Fibroblast of mammary gland (primary cell): ENCODE data around the gene FAM227A.
A peak's percentile ranks its signal among the peaks of the same experiment; 100 is the strongest.

Experiments
- DNase-seq: peaks from one replicate; pipeline ENCODE4 v3.0.0-alpha.2; 2010; ENCODE audit warnings: low read depth
- H3K4me3 ChIP-seq: 2 replicates; pipeline ENCODE4 v1.5.1; 2011; ENCODE audit warnings: low read depth, mild to moderate bottlenecking, low read length, moderate library complexity; ENCODE audit not compliant: control insufficient read depth
- TF ChIP-seq, protein P1 (sequence below): conservative IDR thresholded peaks from 2 replicates; pipeline ENCODE4 v1.5.1; 2011; ENCODE audit warnings: low read depth, low read length, inconsistent platforms; ENCODE audit not compliant: control insufficient read depth, insufficient read depth

FAM227A gene

DNA sequence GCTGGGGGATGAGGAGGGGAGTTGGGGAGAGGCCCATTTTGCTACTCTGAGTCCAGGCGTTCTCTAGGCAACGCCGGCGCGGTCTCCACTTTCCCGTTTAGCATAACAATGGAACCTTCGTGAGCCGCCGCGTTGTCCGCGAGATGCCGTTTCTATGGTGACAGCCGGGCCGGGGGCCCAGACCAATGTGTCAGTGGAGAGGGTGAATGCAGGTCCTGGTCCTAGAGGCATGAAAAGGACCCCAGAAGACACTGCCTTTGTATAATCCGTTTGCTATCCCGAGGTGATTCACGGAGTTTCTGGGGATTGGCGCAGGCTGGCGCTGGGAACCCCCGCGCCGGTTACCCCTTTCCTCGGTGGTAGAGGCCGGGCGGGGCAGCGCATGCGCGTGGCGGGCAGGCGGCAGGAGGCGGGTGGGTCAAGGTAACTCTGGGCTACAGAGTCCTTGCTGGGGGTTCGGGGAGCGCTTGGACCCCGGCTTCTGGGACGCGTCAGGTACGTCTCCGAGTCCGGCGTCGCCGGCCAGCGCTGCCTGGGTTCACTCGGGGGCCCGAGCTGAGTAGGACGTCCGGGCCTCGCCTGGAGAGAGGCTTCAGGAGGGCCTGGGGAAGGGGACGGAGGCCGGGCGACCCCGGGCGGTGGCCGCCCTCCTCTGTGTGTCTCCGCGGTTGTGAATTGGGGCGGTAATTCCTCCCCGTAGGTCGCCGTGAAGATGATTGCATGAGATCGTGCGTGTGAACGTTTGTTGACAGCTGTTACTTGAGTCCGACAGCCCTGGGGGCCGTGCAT lies at the start of gene FAM227A, which contains the start of gene CBY1:
Gene FAM227A, minus strand, starts transcription at position 137 of the 789 bp plus-strand sequence. CDS start 6,224 bp downstream, outside the sequence.
Gene CBY1, plus strand, starts transcription at position 383 of the 789 bp plus-strand sequence. CDS start 11,417 bp downstream, outside the sequence.
- DNase-seq, result peak; percentile 72
- TF ChIP-seq, protein P1, sequence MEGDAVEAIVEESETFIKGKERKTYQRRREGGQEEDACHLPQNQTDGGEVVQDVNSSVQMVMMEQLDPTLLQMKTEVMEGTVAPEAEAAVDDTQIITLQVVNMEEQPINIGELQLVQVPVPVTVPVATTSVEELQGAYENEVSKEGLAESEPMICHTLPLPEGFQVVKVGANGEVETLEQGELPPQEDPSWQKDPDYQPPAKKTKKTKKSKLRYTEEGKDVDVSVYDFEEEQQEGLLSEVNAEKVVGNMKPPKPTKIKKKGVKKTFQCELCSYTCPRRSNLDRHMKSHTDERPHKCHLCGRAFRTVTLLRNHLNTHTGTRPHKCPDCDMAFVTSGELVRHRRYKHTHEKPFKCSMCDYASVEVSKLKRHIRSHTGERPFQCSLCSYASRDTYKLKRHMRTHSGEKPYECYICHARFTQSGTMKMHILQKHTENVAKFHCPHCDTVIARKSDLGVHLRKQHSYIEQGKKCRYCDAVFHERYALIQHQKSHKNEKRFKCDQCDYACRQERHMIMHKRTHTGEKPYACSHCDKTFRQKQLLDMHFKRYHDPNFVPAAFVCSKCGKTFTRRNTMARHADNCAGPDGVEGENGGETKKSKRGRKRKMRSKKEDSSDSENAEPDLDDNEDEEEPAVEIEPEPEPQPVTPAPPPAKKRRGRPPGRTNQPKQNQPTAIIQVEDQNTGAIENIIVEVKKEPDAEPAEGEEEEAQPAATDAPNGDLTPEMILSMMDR, result no peak
- peak within 1 kb of the TSS; percentile 91 for H3K4me3 ChIP-seq

DNA sequence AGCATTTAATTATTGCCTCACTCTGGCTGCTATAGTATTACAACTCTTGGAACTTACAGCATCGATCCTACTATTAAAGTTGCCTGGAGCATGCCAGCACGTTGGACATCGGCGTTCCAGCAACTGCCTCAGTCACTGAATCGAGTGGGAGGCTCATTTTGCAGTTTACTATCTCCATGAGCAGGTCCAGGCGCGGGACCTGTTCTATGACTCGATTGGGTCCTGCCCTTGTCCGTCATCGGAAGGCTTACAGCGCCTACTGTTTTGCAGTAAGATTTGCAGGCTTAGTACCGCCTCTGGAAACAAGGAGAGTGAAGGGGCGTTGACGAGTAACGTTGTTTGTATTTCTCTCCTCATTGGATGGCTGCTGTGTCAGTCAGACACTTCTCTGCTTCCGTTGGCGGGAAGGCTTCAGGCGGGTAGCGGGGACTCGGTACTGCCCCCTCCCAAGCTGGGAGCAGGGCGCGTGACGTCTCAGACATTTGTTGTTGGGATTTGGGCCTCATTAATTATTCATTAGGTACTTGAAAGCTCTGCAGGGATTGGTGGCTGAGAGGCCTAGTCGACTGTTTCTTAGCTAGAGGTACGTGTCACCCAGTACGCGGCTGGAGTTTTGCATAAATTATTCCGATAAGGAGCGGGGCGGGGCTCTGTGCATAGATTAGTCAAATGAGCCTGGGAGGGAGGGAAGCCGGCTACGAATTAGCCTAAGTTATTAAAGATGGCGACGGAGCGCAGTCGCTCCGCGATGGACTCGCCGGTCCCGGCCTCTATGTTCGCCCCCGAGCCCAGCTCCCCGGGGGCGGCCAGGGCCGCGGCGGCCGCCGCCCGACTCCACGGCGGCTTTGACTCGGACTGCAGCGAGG lies 49.3 kb upstream of the FAM227A start, which contains the start of gene GTPBP1:
Gene GTPBP1, plus strand, starts transcription at position 710 of the 866 bp plus-strand sequence. Its CDS starts 12 bp downstream, at position 722.
- TF ChIP-seq, protein P1, result no peak
- DNase-seq, result peak; percentile 100
- peak within 1 kb of the TSS; percentile 70 for H3K4me3 ChIP-seq

DNA sequence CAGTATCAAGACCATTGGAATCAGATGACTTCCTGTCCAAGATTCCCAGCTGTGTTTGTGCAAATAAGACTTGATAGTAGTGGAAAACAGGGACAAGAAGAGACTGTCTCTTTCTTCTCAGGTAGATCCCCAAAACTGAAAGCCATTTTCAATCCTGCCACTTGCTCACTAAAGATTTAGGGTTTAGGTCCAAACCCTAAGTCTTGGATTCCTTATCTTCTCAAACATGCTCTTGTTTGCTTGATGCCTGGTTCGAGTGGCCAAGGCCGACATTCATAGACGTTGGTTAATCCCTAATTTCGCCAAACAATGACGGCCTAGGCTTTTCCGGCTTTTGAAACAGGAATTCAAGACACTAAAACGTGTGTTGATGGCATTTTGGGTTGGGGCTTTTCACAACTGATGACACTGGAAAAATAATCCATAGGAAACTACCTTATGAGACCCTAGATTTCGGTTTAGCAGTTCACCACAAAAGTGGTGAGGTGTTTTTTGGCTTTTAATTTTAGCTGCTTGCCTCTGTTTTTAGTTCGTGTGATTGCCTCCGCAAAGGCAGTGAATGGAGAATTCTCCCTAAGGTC lies 48.6 kb upstream of the FAM227A start:
- no peak for DNase-seq

DNA sequence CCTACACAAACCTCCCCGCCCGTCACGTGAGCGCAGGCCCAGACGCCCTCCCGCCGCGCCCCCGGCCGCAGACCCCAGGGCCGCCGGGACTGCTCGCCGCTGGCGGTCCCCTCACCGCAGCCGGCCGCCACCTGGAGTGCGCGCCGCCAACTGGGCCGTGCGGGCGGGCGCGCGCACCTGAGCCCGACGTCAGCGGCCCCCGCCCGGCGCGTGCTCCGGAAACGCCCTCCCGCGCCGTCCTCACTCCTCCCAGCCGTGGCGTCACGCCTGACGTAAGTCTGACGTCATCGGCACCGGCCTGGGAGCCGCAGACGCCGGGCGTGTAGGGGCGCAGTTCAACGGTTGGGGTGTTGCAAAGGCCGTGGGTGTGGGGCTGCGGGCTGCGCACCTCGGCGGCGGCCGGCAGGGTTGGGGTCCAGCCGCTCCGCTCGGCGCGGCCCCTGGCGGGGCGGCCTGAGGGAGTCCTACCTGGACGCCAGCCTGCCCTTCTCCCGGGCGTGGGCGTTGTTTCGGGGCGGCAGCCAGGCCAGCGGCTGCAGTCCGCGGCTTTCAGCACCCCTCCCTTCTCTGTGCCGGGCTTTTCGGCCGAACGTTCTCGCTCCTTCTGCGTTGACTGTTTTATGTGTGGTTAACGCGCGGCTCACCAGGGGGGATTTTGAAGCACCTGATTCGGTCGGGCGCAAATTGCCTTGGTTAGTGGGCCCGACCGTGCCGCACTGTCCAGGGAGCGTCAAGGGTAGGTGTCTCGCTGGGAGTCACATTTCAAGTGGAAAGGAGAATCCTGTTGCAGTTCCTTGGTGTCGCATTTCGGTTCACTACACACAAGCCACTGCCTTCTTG lies 44.8 kb upstream of the FAM227A start, which contains the start of gene JOSD1:
Gene JOSD1, minus strand, starts transcription at position 155 of the 840 bp plus-strand sequence. CDS start 956 bp downstream, outside the sequence.
- peak; percentile 92 for DNase-seq
- TF ChIP-seq, protein P1, result no peak
- H3K4me3 ChIP-seq, result peak within 1 kb of the TSS; percentile 79

More for the DNA sequence above, 48.6 kb upstream of the FAM227A start:
- H3K4me3 ChIP-seq, result peak overlapping the region; percentile 47
- TF ChIP-seq, protein P1, result no peak

DNA sequence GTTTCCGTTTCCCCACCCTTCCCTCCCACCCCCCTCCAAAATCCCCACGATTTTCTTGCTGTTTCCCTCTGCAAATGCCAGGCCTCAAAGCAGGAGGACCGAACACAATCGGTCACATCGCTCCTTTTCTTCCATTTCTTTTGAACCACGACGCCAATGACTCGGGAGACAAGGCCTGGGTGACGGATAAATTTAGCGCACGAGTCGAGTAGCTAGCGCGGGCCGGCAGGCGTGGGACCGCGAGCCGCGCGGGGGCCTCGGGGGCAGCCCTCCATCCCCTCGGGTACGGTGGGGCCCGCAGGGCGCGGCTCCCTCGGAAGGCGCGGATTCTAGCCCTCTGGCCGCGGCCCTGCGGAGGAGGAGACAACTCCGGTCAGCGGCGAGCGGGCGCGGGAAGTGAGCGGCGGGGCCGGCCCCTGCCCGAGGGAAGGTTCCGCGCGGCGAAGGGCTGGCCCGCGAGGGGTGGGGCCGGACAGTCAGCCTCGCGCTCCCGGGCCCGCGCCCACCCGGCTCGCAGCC lies 44.1 kb upstream of the FAM227A start:
- peak overlapping the region; percentile 79 for H3K4me3 ChIP-seq
- TF ChIP-seq, protein P1, result no peak
- peak; percentile 48 for DNase-seq
